A549 (cell line): ENCODE results near the gene GSC2. TPM values are rescaled to one million over a fixed set of nuclear protein-coding genes. Genes with fewer than 3 reads are reported as not detected.

ENCODE experiments used
- ATAC-seq, 2 experiments: fragments of 200-7000 bp in 1 of 2; fragments of >200 bp in 1 of 2; cut with Nextera tagmentation in 1 of 2; cut with Tn5 transposase in 1 of 2; 3 replicates each; pipeline versions ENCODE4 v1.8.0 to v1.9.1; 2018 to 2020; ENCODE audit warnings: mild to moderate bottlenecking in 1 of 2, moderate library complexity in 1 of 2
- CTCF ChIA-PET: fragments of 300-600 bp; sonication (Branson Sonifier 250); formaldehyde crosslinking; extraction: SDS; loops from one replicate; lab custom pipeline; 2021; ENCODE audit warnings: antibody characterized with exemption, inconsistent platforms; lab: Yijun Ruan, JAX
- POLR2A ChIA-PET: fragments of 350-600 bp; formaldehyde crosslinking; extraction: SDS; loops from one replicate; lab custom pipeline; 2021; ENCODE audit warnings: antibody characterized with exemption, inconsistent platforms; lab: Yijun Ruan, JAX
- DNase-seq, 2 experiments: peaks; one replicate each; pipeline versions ENCODE4 v3.0.0 to v3.0.0-alpha.2; 2011 to 2016; ENCODE audit warnings: low read depth in 1 of 2, low spot score in 1 of 2
- FAIRE-seq: peaks from 2 replicates; lab custom pipeline; 2011; peaks lifted over from hg19 to GRCh38; lab: Jason Lieb, UNC
- H3K27ac ChIP-seq, 2 experiments: fragments of >200 bp; sonication (Bioruptor Twin); formaldehyde crosslinking; 3 replicates each; pipeline ENCODE4 v1.5.1; 2016 to 2017
- H3K4me1 ChIP-seq: fragments of >200 bp; sonication (Bioruptor Twin); formaldehyde crosslinking; 3 replicates; pipeline ENCODE4 v1.6.1; 2016
- H3K4me2 ChIP-seq: fragments of >200 bp; sonication (Bioruptor Twin); formaldehyde crosslinking; 3 replicates; pipeline ENCODE4 v1.6.1; 2016
- H3K4me3 ChIP-seq: fragments of >200 bp; sonication (Bioruptor Twin); formaldehyde crosslinking; 3 replicates; pipeline ENCODE4 v1.5.1; 2016
- H3K9me3 ChIP-seq: fragments of >200 bp; sonication (Bioruptor Twin); formaldehyde crosslinking; 3 replicates; pipeline ENCODE4 v1.6.1; 2016
- CEBPB ChIP-seq, 2 experiments: fragments of >200 bp in 1 of 2; sonication (Bioruptor Twin) in 1 of 2; formaldehyde crosslinking in 1 of 2; IDR thresholded peaks; 2 replicates each; pipeline ENCODE4 v1.6.1; 2012 to 2016
- EHF ChIP-seq: fragments of 250-450 bp; sonication (Bioruptor Pico); IDR thresholded peaks from 2 replicates; pipeline ENCODE4 v1.5.0; 2020; ENCODE audit warnings: mild to moderate bottlenecking
- EHMT2 ChIP-seq: fragments of 200-600 bp; sonication (generic); IDR thresholded peaks from 2 replicates; pipeline ENCODE4 v1.6.1; 2016; ENCODE audit warnings: antibody characterized with exemption, low read depth, mild to moderate bottlenecking, moderate library complexity
- EP300 ChIP-seq, 2 experiments: fragments of >200 bp; sonication (Bioruptor Twin); formaldehyde crosslinking; IDR thresholded peaks; 2 replicates in 1 of 2; 3 replicates in 1 of 2; pipeline ENCODE4 v1.6.1; 2016 to 2017
- FOSL2 ChIP-seq, 2 experiments: fragments of 450-650 bp in 1 of 2; fragments of >200 bp in 1 of 2; sonication (Bioruptor Twin) in 1 of 2; formaldehyde crosslinking; IDR thresholded peaks; 2 replicates each; pipeline versions ENCODE4 v1.5.0 to v1.6.1; 2016 to 2020; ENCODE audit warnings: mild to moderate bottlenecking in 1 of 2, moderate library complexity in 1 of 2
- GATA3 ChIP-seq: IDR thresholded peaks from 2 replicates; pipeline ENCODE4 v1.6.1; 2012; ENCODE audit warnings: borderline replicate concordance
- HES2 ChIP-seq: fragments of >200 bp; sonication (Bioruptor Twin); formaldehyde crosslinking; IDR thresholded peaks from 2 replicates; pipeline ENCODE4 v1.6.1; 2016
- JUN ChIP-seq, 2 experiments: fragments of >200 bp; sonication (Bioruptor Twin); formaldehyde crosslinking; IDR thresholded peaks; 2 replicates in 1 of 2; 3 replicates in 1 of 2; pipeline ENCODE4 v1.6.1; 2016 to 2017
- JUNB ChIP-seq: fragments of >200 bp; sonication (Bioruptor Twin); formaldehyde crosslinking; IDR thresholded peaks from 2 replicates; pipeline ENCODE4 v1.6.1; 2016
- KDM5A ChIP-seq: fragments of 200-600 bp; sonication (generic); IDR thresholded peaks from 2 replicates; pipeline ENCODE4 v1.6.1; 2016; ENCODE audit warnings: antibody characterized with exemption, mild to moderate bottlenecking
- MAZ ChIP-seq: fragments of 150-350 bp; IDR thresholded peaks from 2 replicates; pipeline ENCODE4 v1.6.1; 2014; ENCODE audit warnings: antibody characterized with exemption, low read depth, low read length, borderline replicate concordance
- NR3C1 ChIP-seq: fragments of >200 bp; sonication (Bioruptor Twin); formaldehyde crosslinking; IDR thresholded peaks from 3 replicates; pipeline ENCODE4 v1.6.1; 2017
- POLR2A ChIP-seq: IDR thresholded peaks from 2 replicates; pipeline ENCODE4 v1.6.1; 2012; ENCODE audit warnings: mild to moderate bottlenecking, low read length
- RAD21 ChIP-seq, 2 experiments: fragments of >200 bp in 1 of 2; sonication (Bioruptor Twin) in 1 of 2; formaldehyde crosslinking in 1 of 2; IDR thresholded peaks in 1 of 2; conservative IDR thresholded peaks in 1 of 2; 2 replicates in 1 of 2; 3 replicates in 1 of 2; pipeline ENCODE4 v1.6.1; 2012 to 2018; ENCODE audit warnings: inconsistent platforms in 1 of 2
- RCOR1 ChIP-seq: fragments of 150-350 bp; IDR thresholded peaks from 2 replicates; pipeline ENCODE4 v1.6.1; 2014; ENCODE audit warnings: antibody characterized with exemption, low read length, low read depth
- RNF2 ChIP-seq: fragments of 200-600 bp; sonication (generic); IDR thresholded peaks from 2 replicates; pipeline ENCODE4 v1.6.1; 2016; ENCODE audit warnings: low read depth, mild to moderate bottlenecking, antibody characterized with exemption, moderate library complexity, borderline replicate concordance
- TFCP2L1 ChIP-seq: fragments of 250-450 bp; sonication (Bioruptor Pico); IDR thresholded peaks from 2 replicates; pipeline ENCODE4 v1.5.0; 2021; ENCODE audit warnings: mild to moderate bottlenecking
- ZC3H11A ChIP-seq: fragments of 450-650 bp; IDR thresholded peaks from 2 replicates; pipeline ENCODE4 v1.6.1; 2014; ENCODE audit warnings: antibody characterized with exemption, mild to moderate bottlenecking
- WGBS: methylation state at CpG from one replicate; pipeline ENCODE4 v1.1.6; 2017; ENCODE audit errors: missing lambda C conversion rate; 5-methylcytosine and 5-hydroxymethylcytosine counted together
- polyA plus RNA-seq, 4 experiments: library from polyadenylated mRNA; depleted of rRNA in 3 of 4; stranded (reverse); fragments of >200 nt; fragmentation: RNase III in 1 of 4; extraction: RNeasy Plus Mini Kit Qiagen cat#74134 plus additional on column Dnase treatment in 1 of 4; gene quantifications; 2 replicates in 3 of 4; 3 replicates in 1 of 4; pipeline ENCODE4 v1.2.3, GENCODE V29; 2011 to 2017
- TF ChIP-seq, protein P1 (sequence below): IDR thresholded peaks from 2 replicates; pipeline ENCODE4 v1.6.1; 2012

Gene GSC2
- polyA plus RNA-seq, 2 of the 4 experiments (the other 2 are of a cell fraction), result not detected

GRCh38 chr22:19107730-19108074, 42.4 kb downstream of the GSC2 start:
- no peaks in the 10 kb centered on the region for H3K9me3 ChIP-seq
- POLR2A ChIA-PET, result no interaction called here
- CTCF ChIA-PET, result interaction anchor here (2.3 to 2.4 kb wide), 2 partner anchors 8 to 10 kb away, joined by 9 to 11 read pairs; no protein-coding TSS in a partner anchor
- H3K27ac ChIP-seq, result no peak overlapping the region
- no peak for DNase-seq
- 95% methylated on average over 8 of the region's 8 CpGs for WGBS
- ATAC-seq, result no peak
- no peak for FAIRE-seq
- no peak overlapping the region for H3K4me3 ChIP-seq
- peaks cover 15% of the 10 kb centered on the region; the same call in 2 of the 3 replicates for H3K4me1 ChIP-seq
- no peak overlapping the region for H3K4me2 ChIP-seq
- no peak for TF ChIP-seq TFCP2L1 (CRISPR knock-in tag)
- no peak for TF ChIP-seq CEBPB (IDR thresholded peaks at IDR 0.05)
- TF ChIP-seq JUNB, result no peak
- no peak for TF ChIP-seq FOSL2 (IDR thresholded peaks at IDR 0.05)
- no peak for TF ChIP-seq FOSL2 (CRISPR knock-in tag; IDR thresholded peaks at IDR 0.05)
- no peak for TF ChIP-seq GATA3
- TF ChIP-seq ZC3H11A, result no peak
- no peak for TF ChIP-seq MAZ
- no peak for TF ChIP-seq NR3C1
- no peak for TF ChIP-seq KDM5A

DNA sequence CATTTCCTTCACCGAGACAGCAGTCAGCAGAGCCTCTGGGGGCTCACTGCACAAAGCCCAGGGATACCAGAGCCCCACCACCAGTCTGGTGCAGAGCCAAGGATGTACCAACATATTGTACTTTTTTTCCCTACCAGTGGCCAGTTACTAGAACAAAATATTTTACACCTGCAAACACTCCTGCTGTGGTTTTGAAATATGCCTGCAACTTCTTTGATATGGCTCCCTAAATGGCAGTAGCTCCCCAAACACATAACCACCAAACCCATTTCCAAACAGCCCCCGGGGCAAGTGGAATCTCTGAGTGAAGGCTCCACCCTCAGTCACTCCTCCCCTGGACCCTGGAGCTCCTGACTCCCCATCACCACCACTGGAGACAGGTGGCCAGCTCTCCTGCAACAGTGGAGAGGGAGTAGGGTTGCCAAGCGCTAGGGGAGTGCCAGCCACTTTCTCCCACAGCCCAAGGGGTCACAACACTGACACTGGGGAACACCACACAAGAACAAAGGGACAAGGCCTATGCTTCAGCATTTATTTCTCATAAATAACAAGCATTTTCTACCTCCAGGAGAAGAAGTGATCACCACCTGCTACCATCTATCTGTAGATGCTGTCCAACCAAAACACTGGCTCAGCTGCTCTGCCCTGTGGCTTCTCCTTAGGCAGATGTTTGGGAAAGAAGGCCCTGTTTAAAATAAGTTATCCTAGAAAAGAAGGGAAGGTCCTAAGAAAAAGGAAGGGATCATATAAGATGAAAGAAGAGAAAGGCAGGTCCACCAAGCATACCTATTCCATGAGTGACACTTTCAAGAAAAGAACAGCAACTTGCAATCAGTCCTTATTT, 43.0 kb downstream of the GSC2 start:
- no peak for FAIRE-seq
- H3K27ac ChIP-seq, result no peak overlapping the region
- POLR2A ChIA-PET, result no interaction called here
- ATAC-seq, result no peak
- H3K4me2 ChIP-seq, result no peak overlapping the region
- H3K4me1 ChIP-seq, result peaks cover 15% of the 10 kb centered on the region; the same call in 2 of the 3 replicates
- CTCF ChIA-PET, result interaction anchor here (0.9 to 2.4 kb wide), 3 partner anchors 9 to 13 kb away, joined by 3 to 11 read pairs (median 9); no protein-coding TSS in a partner anchor
- H3K4me3 ChIP-seq, result no peak overlapping the region
- TF ChIP-seq EHMT2, result no peak
- TF ChIP-seq EHF (CRISPR knock-in tag), result no peak
- no peak for TF ChIP-seq HES2
- TF ChIP-seq KDM5A, result no peak
- TF ChIP-seq EP300 (IDR thresholded peaks at IDR 0.05), result no peak
- TF ChIP-seq, protein P1, sequence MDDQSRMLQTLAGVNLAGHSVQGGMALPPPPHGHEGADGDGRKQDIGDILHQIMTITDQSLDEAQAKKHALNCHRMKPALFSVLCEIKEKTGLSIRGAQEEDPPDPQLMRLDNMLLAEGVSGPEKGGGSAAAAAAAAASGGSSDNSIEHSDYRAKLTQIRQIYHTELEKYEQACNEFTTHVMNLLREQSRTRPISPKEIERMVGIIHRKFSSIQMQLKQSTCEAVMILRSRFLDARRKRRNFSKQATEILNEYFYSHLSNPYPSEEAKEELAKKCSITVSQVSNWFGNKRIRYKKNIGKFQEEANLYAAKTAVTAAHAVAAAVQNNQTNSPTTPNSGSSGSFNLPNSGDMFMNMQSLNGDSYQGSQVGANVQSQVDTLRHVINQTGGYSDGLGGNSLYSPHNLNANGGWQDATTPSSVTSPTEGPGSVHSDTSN, result no peak
- no peak for TF ChIP-seq NR3C1
- TF ChIP-seq RNF2, result no peak
- TF ChIP-seq, all 56 proteins: peak for 0
- no peaks in the 10 kb centered on the region for H3K9me3 ChIP-seq
- WGBS, result 92% methylated on average over 2 of the region's 3 CpGs
- DNase-seq, result no peak

GRCh38 chr22:19105867-19106802, 44.0 kb downstream of the GSC2 start:
- ChIA-PET POLR2A (no interaction called here), CTCF (interaction anchor here (0.9 to 2.4 kb wide), 3 partner anchors 8 to 12 kb away, joined by 3 to 11 read pairs (median 9); no protein-coding TSS in a partner anchor)
- H3K27ac ChIP-seq, result no peak overlapping the region
- TF ChIP-seq RCOR1 (no peak), JUN (IDR thresholded peaks at IDR 0.05) (no peak), RAD21 (conservative IDR thresholded peaks at IDR 0.05 in 1 of 2, IDR thresholded peaks at IDR 0.05 in 1 of 2) (peak in 1 of 2 experiments; percentile 40; a peak in 1 of 5 replicates), EP300 (IDR thresholded peaks at IDR 0.05) (no peak), POLR2A (no peak)
- TF ChIP-seq, protein P1, result no peak
- peaks cover 15% of the 10 kb centered on the region; the same call in 2 of the 3 replicates for H3K4me1 ChIP-seq
- no peak overlapping the region for H3K4me3 ChIP-seq
- no peak overlapping the region for H3K4me2 ChIP-seq
- DNase-seq (peak in 1 of 2 experiments; percentile 18), FAIRE-seq (no peak), ATAC-seq (peak; percentile 85)
- 80% methylated on average over 11 of the region's 18 CpGs for WGBS
- no peaks in the 10 kb centered on the region for H3K9me3 ChIP-seq
